HCT116 (cell line): Measurements from ENCODE around the gene SYT7. TPM values are rescaled to one million over a fixed set of nuclear protein-coding genes. Genes with fewer than 3 reads are reported as not detected.

Source experiments
- ATAC-seq: fragments of 200-7000 bp; cut with Tn5 transposase; 2 replicates; pipeline ENCODE4 v1.9.1; 2020; ENCODE audit warnings: mild to moderate bottlenecking, moderate library complexity
- BruUV-seq: library from RNA; stranded (reverse); fragments of 400-500 nt; replicated peaks from 2 replicates; lab custom pipeline; 2021; lab: Mats Ljungman, UMichigan
- CTCF ChIA-PET: fragments of 300-600 bp; sonication (Branson Sonifier 250); formaldehyde crosslinking; loops from one replicate; lab custom pipeline; 2021; ENCODE audit warnings: antibody characterized with exemption; lab: Charles Lee
- POLR2A ChIA-PET: fragments of 300-600, 350-600 bp; sonication (Branson Sonifier 250); formaldehyde crosslinking; loops from one replicate; lab custom pipeline; 2021; ENCODE audit warnings: antibody characterized with exemption; lab: Charles Lee
- RAD21 ChIA-PET, 2 experiments: fragments of 300-600 bp; sonication (Branson Sonifier 250); formaldehyde crosslinking; loops; one replicate each; lab custom pipeline; 2023; ENCODE audit warnings: low total read pairs in 2 of 2; ENCODE audit not compliant: uncharacterized antibody in 2 of 2, unreplicated experiment in 2 of 2, low non-redundant PET in 1 of 2; lab: Charles Lee
- DNase-seq: peaks from one replicate; pipeline ENCODE4 v3.0.0-alpha.2; 2010; ENCODE audit warnings: low read depth, low spot score
- H2AFZ ChIP-seq: fragments of 200-600 bp; shearing (Covaris generic), sonication (generic); 2 replicates; pipeline ENCODE4 v1.6.1; 2017; ENCODE audit warnings: low read depth, mixed run types, mixed read lengths, antibody characterized with exemption, low read length; ENCODE audit not compliant: poor library complexity, severe bottlenecking
- H3K27ac ChIP-seq: 2 replicates; pipeline ENCODE4 v1.5.1; 2012; ENCODE audit warnings: low read depth, low read length
- H3K27me3 ChIP-seq: fragments of 200-600 bp; sonication (generic); 2 replicates; pipeline ENCODE4 v1.6.1; 2016; ENCODE audit warnings: mixed run types, low read length, mixed read lengths; ENCODE audit not compliant: insufficient read depth
- H3K36me3 ChIP-seq, 2 experiments: fragments of 200-500 bp in 1 of 2; fragments of 200-600 bp in 1 of 2; sonication (Bioruptor generic) in 1 of 2; sonication (generic) in 1 of 2; 2 replicates each; pipeline versions ENCODE4 v1.5.1 to v1.6.1; 2014 to 2016; ENCODE audit warnings: low read length in 2 of 2, inconsistent platforms in 1 of 2, mixed read lengths in 1 of 2, mixed run types in 1 of 2; ENCODE audit not compliant: insufficient read depth in 2 of 2, control insufficient read depth in 1 of 2
- H3K4me1 ChIP-seq, 2 experiments: fragments of 200-600 bp in 1 of 2; sonication (generic) in 1 of 2; 2 replicates each; pipeline versions ENCODE4 v1.5.1 to v1.6.1; 2012 to 2017; ENCODE audit warnings: low read length in 2 of 2, inconsistent platforms in 1 of 2, mild to moderate bottlenecking in 1 of 2, mixed read lengths in 1 of 2, mixed run types in 1 of 2, moderate library complexity in 1 of 2; ENCODE audit not compliant: insufficient read depth in 2 of 2, control insufficient read depth in 1 of 2
- H3K4me2 ChIP-seq: fragments of 200-600 bp; sonication (generic); 2 replicates; pipeline ENCODE4 v1.6.1; 2017; ENCODE audit warnings: mixed run types, low read length, mixed read lengths
- H3K4me3 ChIP-seq, 2 experiments: fragments of 200-600 bp in 1 of 2; sonication (generic) in 1 of 2; replicated peaks in 1 of 2; 2 replicates each; pipeline ENCODE4 v1.5.1; 2011 to 2016; ENCODE audit warnings: low read length in 2 of 2, control low read depth in 1 of 2, low read depth in 1 of 2, mild to moderate bottlenecking in 1 of 2, mixed read lengths in 1 of 2, mixed run types in 1 of 2
- H3K79me2 ChIP-seq: fragments of 200-600 bp; sonication (generic); 2 replicates; pipeline ENCODE4 v1.6.1; 2017; ENCODE audit warnings: mild to moderate bottlenecking, mixed run types, low read length, moderate library complexity, mixed read lengths; ENCODE audit not compliant: insufficient read depth
- H3K9ac ChIP-seq: fragments of 200-600 bp; sonication (generic); 2 replicates; pipeline ENCODE4 v1.6.1; 2016; ENCODE audit warnings: low read length, mixed read lengths
- H3K9me2 ChIP-seq: fragments of 200-600 bp; sonication (generic), shearing (Covaris generic); 2 replicates; pipeline ENCODE4 v1.6.1; 2017; ENCODE audit warnings: mixed run types, mild to moderate bottlenecking, moderate library complexity; ENCODE audit not compliant: insufficient read depth
- H3K9me3 ChIP-seq, 2 experiments: fragments of 200-500 bp in 1 of 2; fragments of 200-600 bp in 1 of 2; sonication (Bioruptor generic) in 1 of 2; sonication (generic) in 1 of 2; 2 replicates each; pipeline ENCODE4 v1.6.1; 2014 to 2017; ENCODE audit warnings: low read length in 2 of 2, mixed read lengths in 2 of 2, inconsistent platforms in 1 of 2, low read depth in 1 of 2, mild to moderate bottlenecking in 1 of 2, mixed run types in 1 of 2, moderate library complexity in 1 of 2; ENCODE audit not compliant: control insufficient read depth in 1 of 2, insufficient read depth in 1 of 2
- H4K20me1 ChIP-seq: fragments of 200-600 bp; sonication (generic), shearing (Covaris generic); 2 replicates; pipeline ENCODE4 v1.6.1; 2017; ENCODE audit warnings: mixed run types, mild to moderate bottlenecking, moderate library complexity; ENCODE audit not compliant: insufficient read depth
- ATF3 ChIP-seq: IDR thresholded peaks from 2 replicates; pipeline ENCODE4 v1.6.1; 2012
- CBX3 ChIP-seq: IDR thresholded peaks from 2 replicates; pipeline ENCODE4 v1.6.1; 2012; ENCODE audit warnings: low read depth
- CEBPB ChIP-seq: IDR thresholded peaks from 2 replicates; pipeline ENCODE4 v1.6.1; 2012; ENCODE audit warnings: low read depth
- EZH2 ChIP-seq: fragments of 200-600 bp; sonication (generic); IDR thresholded peaks from 2 replicates; pipeline ENCODE4 v1.6.1; 2017; ENCODE audit warnings: antibody characterized with exemption, mixed run types
- EZH2phosphoT487 ChIP-seq: fragments of 200-600 bp; IDR thresholded peaks from 2 replicates; pipeline ENCODE4 v1.6.1; 2018; ENCODE audit warnings: antibody characterized with exemption, borderline replicate concordance
- FOSL1 ChIP-seq: IDR thresholded peaks from 2 replicates; pipeline ENCODE4 v1.6.1; 2012; ENCODE audit warnings: low read depth
- JUND ChIP-seq: IDR thresholded peaks from 2 replicates; pipeline ENCODE4 v1.6.1; 2012
- SIN3A ChIP-seq: IDR thresholded peaks from 2 replicates; pipeline ENCODE4 v1.6.1; 2012; ENCODE audit warnings: low read depth
- YY1 ChIP-seq: IDR thresholded peaks from 2 replicates; pipeline ENCODE4 v1.6.1; 2011; ENCODE audit warnings: low read length, low read depth, moderate library complexity, mild to moderate bottlenecking; ENCODE audit not compliant: insufficient replicate concordance; ENCODE audit errors: extremely low read depth
- intact Hi-C: fragments of 100-400 bp; cut with micrococcal nuclease; formaldehyde crosslinking; loops from 2 replicates; pipeline ENCODE4 v1.10.0; 2022
- total RNA-seq: library from RNA; stranded (reverse); gene quantifications from one replicate; pipeline ENCODE4 v1.2.1, GENCODE V29; 2021; ENCODE audit not compliant: unreplicated experiment
- TF ChIP-seq, protein P1 (sequence below): IDR thresholded peaks from 2 replicates; pipeline ENCODE4 v1.6.1; 2011; ENCODE audit warnings: mild to moderate bottlenecking, low read length, moderate library complexity; ENCODE audit not compliant: insufficient replicate concordance; ENCODE audit errors: extremely low read depth
- TF ChIP-seq, protein P2 (sequence below): IDR thresholded peaks from 2 replicates; pipeline ENCODE4 v1.6.1; 2012; ENCODE audit warnings: low read depth

SYT7 gene
- total RNA-seq, 1 experiment from 2014 or later: 27.4 TPM

DNA sequence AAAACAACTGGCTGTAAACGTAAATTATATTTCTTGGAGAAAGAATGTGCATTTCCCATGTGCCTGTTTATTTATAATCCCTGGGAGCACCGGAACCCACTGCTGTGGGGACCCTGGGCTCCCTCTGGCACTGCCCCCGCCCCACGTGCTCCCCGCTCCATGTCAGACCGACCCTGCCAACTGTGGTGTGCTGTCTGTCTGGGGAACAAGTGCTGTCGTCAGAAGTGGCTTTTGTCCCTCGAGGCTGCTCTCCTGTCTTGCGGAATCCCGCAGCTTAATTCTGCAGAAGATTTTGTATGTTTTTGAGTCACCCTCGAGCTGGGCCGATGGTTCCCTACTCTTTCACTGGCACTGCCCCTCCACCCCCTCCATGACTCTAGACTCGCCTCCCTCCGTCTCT lies 69.9 kb downstream of the SYT7 start:
- Histone ChIP-seq H3K27me3 (peaks cover 7% of the 10 kb centered on the region; the same call in 1 of the 2 replicates), H3K9ac (no peak overlapping the region), H3K9me3 (no peaks in the 10 kb centered on the region)
- TF ChIP-seq SIN3A: no peak
- TF ChIP-seq, protein P1, sequence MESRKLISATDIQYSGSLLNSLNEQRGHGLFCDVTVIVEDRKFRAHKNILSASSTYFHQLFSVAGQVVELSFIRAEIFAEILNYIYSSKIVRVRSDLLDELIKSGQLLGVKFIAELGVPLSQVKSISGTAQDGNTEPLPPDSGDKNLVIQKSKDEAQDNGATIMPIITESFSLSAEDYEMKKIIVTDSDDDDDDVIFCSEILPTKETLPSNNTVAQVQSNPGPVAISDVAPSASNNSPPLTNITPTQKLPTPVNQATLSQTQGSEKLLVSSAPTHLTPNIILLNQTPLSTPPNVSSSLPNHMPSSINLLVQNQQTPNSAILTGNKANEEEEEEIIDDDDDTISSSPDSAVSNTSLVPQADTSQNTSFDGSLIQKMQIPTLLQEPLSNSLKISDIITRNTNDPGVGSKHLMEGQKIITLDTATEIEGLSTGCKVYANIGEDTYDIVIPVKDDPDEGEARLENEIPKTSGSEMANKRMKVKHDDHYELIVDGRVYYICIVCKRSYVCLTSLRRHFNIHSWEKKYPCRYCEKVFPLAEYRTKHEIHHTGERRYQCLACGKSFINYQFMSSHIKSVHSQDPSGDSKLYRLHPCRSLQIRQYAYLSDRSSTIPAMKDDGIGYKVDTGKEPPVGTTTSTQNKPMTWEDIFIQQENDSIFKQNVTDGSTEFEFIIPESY: no peak
- TF ChIP-seq CEBPB: no peak
- TF ChIP-seq YY1: no peak
- TF ChIP-seq FOSL1: no peak
- no peak for TF ChIP-seq JUND
- no peak for TF ChIP-seq CBX3
- TF ChIP-seq ATF3: no peak
- TF ChIP-seq EZH2phosphoT487: no peak
- TF ChIP-seq, protein P2, sequence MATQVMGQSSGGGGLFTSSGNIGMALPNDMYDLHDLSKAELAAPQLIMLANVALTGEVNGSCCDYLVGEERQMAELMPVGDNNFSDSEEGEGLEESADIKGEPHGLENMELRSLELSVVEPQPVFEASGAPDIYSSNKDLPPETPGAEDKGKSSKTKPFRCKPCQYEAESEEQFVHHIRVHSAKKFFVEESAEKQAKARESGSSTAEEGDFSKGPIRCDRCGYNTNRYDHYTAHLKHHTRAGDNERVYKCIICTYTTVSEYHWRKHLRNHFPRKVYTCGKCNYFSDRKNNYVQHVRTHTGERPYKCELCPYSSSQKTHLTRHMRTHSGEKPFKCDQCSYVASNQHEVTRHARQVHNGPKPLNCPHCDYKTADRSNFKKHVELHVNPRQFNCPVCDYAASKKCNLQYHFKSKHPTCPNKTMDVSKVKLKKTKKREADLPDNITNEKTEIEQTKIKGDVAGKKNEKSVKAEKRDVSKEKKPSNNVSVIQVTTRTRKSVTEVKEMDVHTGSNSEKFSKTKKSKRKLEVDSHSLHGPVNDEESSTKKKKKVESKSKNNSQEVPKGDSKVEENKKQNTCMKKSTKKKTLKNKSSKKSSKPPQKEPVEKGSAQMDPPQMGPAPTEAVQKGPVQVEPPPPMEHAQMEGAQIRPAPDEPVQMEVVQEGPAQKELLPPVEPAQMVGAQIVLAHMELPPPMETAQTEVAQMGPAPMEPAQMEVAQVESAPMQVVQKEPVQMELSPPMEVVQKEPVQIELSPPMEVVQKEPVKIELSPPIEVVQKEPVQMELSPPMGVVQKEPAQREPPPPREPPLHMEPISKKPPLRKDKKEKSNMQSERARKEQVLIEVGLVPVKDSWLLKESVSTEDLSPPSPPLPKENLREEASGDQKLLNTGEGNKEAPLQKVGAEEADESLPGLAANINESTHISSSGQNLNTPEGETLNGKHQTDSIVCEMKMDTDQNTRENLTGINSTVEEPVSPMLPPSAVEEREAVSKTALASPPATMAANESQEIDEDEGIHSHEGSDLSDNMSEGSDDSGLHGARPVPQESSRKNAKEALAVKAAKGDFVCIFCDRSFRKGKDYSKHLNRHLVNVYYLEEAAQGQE: no peak
- TF ChIP-seq EZH2: no peak
- TF ChIP-seq, all 23 proteins: peak for 0
- intact Hi-C loops: no loop called here
- ATAC-seq (no peak), DNase-seq (no peak)
- BruUV-seq: no TSS peak
- Histone ChIP-seq H4K20me1 (no peaks in the 10 kb centered on the region), H2AFZ (no peak overlapping the region), H3K79me2 (no peaks in the 10 kb centered on the region), H3K4me3 (no peak overlapping the region), H3K36me3 (no peaks in the 10 kb centered on the region), H3K4me2 (no peak overlapping the region), H3K9me2 (no peaks in the 10 kb centered on the region), H3K27ac (no peak overlapping the region), H3K4me1 (peaks cover 17 to 30% of the 10 kb centered on the region in 2 experiments; a peak in 3 of 4 replicates)
- CTCF ChIA-PET: interaction anchor here (1.6 kb wide), 1 partner anchor 30 kb away, joined by 3 read pairs; a partner anchor contains a TSS
- POLR2A ChIA-PET: no interaction called here
- RAD21 ChIA-PET: no interaction called here
